Fibroblast of the conjunctiva (primary cell): ENCODE data around the gene CACNA1A.
"Not testable (repeated sequence)": the region's sequence is repeated elsewhere in the genome, so short reads cannot be mapped to it uniquely, and the experiment has no call there.

Experiments used
- DNase-seq: peaks from one replicate; pipeline ENCODE4 v3.0.0-alpha.2; 2010; ENCODE audit warnings: low read depth

CACNA1A gene

DNA sequence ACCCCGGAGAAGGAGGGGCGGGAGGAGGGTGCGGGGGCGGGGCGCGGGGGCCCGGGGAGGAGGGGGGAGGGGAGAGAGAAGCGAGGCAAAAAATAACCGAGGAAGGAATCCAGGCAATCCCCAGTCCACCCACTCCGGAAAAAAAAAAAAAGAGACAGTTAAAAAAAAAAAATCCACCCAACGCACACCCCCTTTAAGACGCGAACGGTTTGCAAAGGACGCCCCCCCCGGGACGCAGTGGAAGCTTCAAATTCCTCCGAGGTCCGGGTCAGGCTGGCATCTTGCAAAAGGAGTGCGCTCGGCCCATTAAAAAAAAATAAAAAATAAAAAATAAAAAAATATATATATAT is at the start of gene CACNA1A:
TSS of gene CACNA1A (minus strand) at position 9 of the 350 bp plus-strand sequence. CDS start 255 bp downstream, outside the sequence.
- DNase-seq = no peak

DNA sequence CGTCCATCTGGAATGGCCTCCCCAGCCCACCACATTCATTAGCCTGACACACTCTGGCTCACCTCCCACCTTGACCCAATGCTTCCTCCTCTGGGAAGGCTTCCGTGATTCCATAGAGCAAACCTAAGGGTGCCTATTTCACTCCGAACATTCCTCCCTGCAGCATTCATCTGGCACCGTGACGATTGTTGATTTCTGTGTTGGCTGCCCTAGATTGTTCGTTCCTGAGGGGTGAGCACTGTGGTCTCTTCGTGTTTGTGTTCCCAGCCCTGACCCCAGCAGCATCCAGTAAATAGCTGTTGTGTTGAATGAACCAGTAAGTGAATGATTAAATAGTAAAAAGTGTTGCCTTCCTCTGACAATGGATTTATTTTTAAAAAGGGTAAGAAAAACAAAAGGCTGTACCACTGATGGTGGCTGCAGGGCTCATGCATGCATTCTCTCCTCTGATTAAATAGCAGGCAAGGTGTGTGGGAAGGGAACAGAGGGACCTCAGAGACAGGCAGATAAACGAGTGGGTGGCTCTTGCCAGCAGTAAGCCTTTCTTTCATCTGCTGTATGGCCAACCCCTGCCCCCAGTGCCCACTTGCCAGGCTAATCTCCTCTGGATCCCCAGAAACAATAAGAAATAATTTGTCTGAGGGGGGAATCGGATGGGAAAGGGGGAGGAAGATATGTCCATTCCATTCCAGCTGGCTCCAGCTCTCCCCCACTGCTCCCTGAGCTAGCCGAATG is 48.4 kb upstream of the CACNA1A start:
- DNase-seq = no peak

DNA sequence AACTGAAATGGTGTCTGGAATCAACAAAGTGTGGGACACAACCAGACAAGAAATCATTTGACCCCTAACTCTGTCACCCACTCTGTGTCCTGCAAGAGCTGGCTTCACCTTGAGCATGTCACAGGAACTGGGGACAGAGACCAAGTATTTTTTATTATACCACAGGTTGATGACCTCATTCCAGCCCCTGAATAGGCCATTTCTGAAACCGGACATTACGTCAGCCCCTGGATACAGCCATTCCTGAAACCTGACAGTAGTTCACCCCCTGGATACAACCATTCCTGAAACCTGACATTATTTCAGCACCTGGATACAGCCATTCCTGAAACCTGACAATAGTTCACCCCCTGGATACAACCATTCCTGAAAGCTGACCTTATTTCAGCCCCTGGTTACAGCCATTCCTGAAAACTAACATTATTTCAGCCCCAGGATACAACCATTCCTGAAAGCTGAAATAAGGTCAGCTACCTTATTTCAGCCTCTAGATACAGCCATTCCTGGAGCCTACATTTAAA is 47.7 kb upstream of the CACNA1A start:
- no peak for DNase-seq

DNA sequence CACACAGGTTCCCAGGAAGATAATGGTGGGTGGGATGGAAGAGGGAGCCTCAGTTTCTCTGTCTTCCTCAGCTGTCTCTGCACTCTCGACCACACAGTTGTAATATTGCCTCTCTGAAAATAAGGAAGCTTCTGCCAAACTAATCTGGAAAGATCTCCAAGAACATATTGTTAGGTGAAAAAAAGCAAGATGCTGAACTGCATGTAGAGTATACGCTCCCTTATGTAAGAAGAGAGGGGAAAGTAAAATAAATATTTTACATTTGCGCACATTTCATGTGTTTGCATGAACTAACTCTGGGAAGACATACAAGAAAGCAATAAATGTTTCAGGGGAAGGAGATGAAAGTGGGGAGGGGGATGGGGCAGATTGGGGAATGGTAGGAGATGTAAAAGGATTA is 41.9 kb upstream of the CACNA1A start:
- no peak for DNase-seq

DNA sequence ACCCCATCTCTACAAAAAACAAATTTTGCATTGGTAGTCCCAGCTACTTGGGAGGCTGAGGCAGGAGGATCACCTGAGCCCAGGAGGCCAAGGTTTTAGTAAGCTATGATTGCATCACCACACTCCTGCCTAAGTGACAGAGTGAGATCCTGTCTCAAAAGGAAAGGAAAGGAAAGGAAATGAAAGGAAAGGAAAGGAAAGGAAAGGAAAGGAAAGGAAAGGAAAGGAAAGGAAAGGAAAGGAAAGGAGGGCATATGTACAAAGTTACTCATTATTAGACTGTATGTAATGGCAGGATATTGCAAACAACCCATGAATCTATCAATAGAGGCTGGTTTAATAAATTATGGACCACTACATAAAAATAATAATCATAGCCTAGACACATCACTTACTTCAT is 40.8 kb upstream of the CACNA1A start:
- DNase-seq = no peak

DNA sequence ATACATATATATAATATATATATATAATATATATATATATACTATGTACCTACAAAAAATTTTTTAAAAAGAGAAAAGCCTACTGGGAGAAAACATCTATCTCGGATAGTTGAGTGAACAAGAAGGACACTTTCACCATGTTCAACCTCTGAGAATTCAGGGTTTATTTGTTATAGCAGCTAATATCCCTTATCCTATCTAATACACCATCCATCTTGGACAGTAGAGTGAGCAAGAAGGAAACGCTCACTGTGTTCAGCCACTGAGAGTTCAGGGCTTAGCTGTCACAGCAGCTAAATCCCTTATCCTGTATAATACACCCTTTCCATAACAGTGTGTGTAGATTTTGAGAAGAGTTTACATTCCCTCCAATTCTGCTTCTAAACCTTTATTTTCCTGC is 38.1 kb upstream of the CACNA1A start:
- DNase-seq = no peak

DNA sequence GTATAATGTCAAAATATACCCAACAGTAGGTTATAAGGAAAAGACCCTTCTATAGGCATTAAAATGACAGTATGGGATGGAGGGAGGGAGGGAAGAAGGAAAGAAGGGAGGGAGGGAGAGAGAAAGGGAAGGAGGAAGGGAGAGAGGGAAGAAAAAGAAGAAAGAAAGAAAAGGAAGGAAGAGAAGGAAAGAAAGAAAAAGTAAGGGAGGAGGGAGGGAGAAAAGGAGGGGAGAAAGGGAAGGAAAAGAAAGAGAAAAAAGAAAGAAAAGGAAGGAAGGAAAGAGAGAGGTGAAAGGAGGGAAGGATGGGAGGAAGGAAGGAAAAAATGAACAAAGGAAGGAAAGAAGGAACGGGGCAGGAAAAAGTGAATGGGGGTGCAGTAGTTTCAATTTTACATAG is 35.3 kb upstream of the CACNA1A start:
- no peak for DNase-seq

DNA sequence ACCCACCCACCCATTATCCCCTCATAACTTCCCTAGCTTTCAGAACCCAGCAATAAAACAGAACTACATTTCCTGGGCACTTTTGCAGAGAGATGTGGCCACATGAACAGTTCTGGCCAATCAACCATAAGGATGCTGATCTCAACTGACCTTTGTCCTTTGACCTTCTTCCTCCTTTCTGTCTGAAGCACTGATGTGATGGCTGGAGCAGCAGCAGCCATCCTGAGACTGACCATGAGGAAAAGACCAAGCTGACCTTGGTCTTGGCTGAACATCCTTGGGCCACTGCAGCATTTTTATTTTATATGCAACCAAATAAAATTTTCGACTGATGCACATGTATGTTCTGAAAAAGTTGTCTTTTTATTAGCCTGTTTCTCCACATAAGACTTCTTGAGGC is 33.1 kb upstream of the CACNA1A start:
- DNase-seq = no peak

DNA sequence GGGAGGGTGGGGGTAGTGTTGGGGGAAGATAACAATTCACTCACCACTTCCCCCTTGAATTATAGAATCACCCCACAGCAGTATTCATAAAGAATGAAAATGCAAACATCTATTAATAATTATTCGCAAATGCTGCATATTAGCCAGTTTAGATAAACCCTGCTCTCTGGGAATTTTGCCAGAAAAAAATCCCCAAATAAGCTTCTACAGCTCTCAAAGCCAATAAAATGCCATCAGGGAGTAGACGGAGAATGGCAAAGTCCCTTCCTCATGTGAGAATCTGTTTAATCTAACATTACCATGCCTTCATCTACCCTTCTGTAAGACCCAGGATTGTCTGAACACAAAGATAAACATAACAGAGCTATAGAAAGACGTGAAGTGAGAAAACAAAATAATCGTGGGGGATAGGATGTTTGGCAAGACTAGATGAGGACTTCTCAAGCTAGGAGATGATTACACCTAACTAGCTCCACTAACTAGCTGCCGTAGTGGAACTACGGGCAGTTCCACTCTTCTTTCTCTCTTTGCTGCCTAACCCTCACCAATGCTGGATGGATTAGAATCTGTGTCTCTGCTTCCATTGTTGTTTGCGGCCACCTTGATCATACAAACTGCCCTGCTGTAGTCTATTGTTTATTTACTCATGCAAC is 32.4 kb upstream of the CACNA1A start:
- DNase-seq = no peak

DNA sequence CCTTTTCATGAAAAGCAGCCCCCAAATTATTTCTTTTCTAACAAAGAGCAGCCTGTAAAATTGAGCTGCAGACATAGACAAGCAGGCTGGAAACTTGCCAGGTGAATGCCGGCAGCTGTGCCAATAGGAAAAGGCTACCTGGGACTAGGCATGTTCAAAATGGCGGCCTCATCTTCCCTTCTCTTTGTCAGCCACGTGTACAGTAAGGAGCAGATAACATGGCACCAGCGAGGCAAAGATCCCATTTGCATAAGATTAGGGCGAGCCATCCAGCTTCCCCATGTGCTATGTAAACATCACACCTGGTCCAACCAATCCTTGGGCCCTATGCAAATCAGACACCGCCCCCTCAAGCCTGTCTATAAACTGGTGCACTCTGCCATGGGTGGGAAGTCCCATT is 31.2 kb upstream of the CACNA1A start:
- DNase-seq = no peak

DNA sequence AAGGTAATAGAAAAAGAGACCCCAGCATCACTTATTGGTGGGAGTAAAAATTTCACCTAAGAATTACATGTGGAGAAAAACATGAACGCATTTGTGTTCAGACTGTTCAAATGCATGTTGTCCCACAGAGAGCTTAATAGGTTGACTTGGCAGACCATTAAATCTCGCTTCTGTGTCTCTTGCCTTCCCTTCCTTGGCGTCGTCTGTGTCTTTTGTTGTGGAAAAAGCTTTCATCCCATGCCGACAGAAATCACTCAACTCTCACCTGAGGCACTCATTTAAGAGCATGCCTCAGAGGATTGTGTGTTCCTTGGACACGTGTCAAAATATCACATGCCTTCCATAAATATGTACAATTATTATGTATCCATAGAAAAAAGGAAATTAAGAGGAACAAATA is 24.4 kb upstream of the CACNA1A start:
- no peak for DNase-seq

DNA sequence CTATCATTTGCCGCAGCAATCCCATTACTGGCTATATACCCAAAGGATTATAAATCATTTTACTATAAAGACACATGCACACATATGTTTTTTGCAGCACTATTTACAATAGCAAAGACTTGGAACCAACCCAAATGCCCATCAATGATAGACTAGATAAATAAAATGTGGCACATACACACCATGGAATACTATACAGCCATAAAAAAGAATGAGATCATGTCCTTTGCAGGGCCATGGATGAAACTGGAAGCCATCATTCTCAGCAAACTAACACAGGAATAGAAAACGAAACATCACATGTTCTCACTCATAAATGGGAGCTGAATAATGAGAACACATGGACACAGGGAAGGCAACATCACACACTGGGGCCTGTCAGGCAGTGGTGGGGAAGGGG is 23.4 kb upstream of the CACNA1A start:
- not testable (repeated sequence) for DNase-seq

DNA sequence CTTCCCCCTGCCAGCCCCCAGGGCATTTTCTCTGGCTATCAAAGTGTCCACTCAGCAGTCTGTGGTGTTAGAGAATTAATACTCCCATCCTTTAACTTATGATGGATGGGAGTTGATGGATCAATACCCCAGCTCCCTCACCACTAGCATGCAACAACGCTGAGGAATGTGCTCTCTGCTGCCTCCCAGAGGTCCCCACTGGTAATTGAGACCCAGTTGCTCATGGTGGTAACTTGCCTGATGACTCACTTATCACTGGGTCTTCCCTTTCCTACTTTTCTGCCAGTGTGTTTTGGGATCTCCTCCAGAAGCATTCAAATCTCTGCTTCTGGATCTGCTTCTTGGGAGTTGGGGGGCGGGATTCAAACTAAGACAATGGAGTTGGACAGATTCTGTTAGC is 20.3 kb upstream of the CACNA1A start:
- DNase-seq = no peak

DNA sequence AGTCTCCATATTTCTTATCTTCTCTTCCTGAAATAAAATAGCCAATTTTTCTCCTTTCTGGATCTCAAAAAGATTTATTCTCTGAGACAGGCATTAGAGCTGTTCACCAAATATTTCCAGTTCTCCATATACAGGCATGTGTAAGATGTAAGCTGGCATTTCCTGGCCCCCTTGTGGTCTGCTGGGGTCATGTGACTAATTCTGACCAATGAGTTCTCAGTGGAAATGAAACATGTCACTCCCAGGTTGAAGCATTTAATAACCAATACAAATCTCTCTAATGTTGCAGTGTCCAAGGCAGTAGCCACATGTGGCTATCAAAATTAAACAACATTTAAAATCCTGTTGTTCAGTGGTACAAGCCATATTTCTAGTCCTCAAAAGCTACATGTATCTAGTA is 14.8 kb upstream of the CACNA1A start:
- no peak for DNase-seq

DNA sequence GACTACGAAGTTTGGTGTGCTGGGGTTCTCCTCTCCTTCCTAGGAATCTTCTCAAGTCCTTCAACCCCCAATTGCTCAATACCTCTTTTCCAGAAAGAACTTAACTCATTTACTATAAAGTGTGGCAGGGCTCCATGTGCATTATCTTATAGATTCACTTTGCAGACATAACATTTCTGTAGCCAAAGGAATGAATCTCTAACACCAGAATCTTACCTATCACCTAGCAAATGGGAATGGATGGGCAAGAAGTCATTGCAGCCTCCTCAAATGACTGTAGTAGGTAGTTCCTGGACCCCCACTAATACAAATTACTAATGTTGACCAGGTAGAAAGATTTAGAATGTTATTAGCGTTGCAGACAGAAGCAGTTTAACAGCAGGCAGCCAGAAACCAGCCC is 5.7 kb upstream of the CACNA1A start:
- DNase-seq = no peak

DNA sequence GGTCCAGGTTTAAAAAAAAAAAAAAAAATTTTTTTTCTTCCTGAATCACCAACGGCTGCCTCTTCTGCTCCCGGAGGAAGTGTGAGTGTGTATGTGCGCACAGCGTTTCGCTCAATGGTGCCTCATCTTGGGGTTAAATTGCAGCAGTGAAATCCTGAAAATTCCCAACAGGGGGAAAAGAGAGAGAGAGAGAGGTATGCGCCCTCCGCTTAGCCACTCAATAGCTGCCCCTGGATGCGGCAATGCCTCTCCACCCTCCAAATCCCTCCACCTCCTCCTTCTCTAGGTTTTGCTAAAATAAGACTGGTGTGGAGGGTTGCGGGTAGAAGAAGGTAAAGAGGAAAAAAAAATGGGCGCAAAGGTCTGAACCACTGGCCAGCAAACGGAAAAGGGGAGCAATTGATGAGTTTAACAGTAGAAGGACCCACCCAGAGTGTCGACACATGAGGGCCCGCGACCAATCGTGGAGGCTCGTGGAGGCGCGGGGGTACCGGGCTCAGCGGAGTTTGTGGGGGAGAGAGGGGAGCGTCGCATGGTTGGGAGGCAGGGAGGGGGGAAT is 853 bp upstream of the CACNA1A start:
- no peak for DNase-seq

DNA sequence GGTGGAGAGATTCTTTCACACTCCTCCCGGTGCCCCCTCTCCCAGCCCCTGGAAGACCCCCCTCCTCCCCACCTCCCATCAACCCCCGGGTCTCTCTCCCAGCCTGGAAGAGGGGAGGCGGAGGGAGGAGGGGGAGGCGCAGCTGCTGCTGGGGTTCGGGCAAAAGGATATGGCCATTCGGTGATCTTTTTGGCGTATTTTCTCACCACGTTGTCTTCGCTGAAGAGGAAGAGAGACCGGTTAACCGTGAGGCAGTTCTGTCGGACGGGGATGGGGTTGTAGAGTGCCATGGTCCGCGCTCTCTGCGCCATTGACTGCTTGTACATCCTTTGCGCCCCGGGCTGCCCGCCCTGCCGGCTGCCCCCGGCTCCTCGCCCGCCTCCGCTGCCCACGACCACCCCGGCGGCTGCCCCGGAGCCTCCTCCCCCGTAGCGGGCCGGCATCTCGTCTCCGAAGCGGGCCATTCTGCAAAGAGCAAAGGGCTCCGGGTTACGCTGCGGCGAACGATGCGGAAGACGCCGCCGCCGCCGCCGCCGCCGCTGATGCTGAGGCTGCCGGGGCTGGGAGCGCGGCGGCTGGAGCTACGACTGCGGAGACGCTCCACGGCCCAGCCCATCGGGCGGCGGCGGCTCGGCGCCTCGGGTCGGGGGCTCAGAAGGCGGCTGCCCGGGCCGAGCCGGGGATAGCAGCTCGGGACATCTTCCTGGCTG is 363 bp downstream of the CACNA1A start:
- no peak for DNase-seq

DNA sequence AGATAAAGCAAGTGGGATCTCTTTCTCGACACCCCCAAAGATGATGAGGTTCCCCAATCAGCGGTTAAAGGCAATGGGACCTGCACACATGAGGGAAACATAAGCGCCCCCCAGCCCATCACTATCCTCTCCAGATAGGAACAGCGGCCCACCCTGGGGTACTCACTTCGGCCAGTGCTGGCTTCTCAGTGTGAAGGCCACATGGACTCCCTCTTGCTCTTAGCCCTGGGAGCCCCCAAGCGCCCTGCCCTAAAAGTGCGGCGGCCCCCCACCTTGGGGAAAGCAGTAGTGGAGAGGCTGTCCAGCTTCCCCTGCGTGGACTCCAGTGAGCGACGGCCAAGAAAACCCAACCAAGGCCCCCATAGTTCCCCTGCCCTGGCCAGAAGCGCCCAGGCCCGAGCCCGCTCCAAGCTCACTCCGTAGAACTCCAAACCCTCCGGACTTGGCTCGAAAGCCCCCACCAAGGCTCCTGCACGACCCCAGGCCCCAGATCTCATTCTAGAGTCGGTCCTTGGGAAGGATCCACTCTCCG is 1.0 kb downstream of the CACNA1A start:
- no peak for DNase-seq

DNA sequence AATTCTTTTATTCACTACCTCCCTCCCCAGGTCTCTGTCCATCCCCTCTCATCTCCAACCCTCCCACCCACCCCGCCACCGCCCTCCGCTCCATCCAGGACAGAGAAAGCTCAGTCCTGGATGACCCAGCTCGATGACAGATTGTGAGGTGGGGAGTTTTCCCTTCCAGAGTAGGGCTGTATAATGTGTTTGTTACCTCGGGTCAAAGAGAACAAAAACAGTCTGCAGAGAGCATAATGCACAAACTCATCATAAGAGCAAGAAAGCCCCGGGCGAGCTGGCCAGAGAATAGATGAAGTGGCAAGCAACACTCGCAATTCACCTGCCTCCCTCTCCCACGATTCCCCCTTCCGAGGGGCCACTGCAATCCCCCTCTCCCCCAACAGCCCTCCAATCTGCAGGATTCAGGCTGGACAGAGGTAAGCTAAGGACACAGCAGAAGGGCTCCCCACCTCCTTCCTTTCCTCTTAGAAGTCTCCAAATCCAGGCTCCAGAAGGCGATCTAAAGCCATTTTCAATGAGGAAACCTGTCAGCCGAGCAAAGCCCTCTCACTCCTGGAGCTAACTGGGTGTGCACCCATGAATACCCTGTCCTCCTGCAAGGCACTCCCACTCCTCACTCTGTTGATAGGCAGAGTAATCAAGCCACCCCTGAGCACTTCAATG is 2.6 kb downstream of the CACNA1A start:
- DNase-seq = no peak

DNA sequence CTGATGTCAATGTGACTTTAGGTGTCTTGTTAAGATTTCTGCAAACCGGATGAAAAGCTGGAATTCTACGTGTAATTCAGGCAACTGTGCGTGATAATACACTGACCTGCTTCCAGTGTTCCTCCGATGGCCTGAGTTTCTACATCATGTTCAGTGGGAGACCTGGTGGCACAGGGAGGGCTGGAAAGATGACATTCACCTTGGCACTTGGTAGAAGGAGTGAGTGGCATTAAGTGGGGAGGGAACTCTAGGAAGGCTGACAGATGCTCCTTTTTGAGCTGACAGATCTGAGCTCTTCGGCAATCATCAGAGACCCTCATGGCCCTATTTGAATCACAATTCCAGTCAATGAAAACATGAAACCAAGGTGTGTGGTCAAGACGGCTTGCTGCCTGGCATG is 4.0 kb downstream of the CACNA1A start:
- DNase-seq = no peak

DNA sequence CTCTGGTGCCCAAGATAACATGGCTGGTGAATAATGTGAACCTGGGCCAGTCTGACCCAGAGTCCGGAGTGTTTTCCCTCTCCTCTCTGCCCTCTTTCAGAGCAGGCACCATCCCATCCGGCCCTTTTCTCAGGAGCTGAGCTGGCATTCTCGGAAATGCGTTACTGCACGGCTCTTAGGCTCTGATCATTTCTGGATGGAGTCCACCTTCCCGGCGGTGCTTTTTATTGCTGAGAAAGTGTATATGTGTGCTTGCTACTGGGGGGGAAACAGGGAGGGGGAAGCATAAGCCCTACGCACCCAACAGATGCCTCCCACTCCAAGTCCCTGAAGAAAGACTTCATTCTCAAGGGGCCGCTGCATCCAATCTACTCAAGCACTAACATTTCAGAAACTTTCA is 6.6 kb downstream of the CACNA1A start:
- DNase-seq = no peak
